IMR-90 (cell line): ENCODE data around the gene AAK1. TPM values are rescaled to one million over a fixed set of nuclear protein-coding genes. Genes with fewer than 3 reads are reported as not detected.

Experiments used
- ATAC-seq: fragments of 200-7000 bp; cut with Tn5 transposase; 2 replicates; pipeline ENCODE4 v1.9.1; 2020; ENCODE audit warnings: low read depth, mild to moderate bottlenecking, moderate library complexity
- BruUV-seq: library from RNA; stranded (reverse); fragments of 400-500 nt; replicated peaks from 2 replicates; lab custom pipeline; 2021; lab: Mats Ljungman, UMichigan
- CTCF ChIA-PET: fragments of 300-600 bp; formaldehyde crosslinking; extraction: SDS; loops from one replicate; lab custom pipeline; 2021; ENCODE audit warnings: antibody characterized with exemption; lab: Yijun Ruan, JAX
- POLR2A ChIA-PET: fragments of 300-600 bp; sonication (Branson Sonifier 250); formaldehyde crosslinking; loops from one replicate; lab custom pipeline; 2022; ENCODE audit warnings: antibody characterized with exemption; ENCODE audit not compliant: unreplicated experiment; lab: Charles Lee
- DNase-seq: peaks from one replicate; pipeline ENCODE4 v3.0.0; 2013
- H2AFZ ChIP-seq: replicated peaks from 2 replicates; pipeline ENCODE3; 2013; ENCODE audit warnings: low read length, mild to moderate bottlenecking; ENCODE audit not compliant: poor library complexity
- H2AK5ac ChIP-seq: 2 replicates; pipeline ENCODE4 v1.6.1; 2013; ENCODE audit warnings: low read depth, low read length, inconsistent platforms
- H2AK9ac ChIP-seq: replicated peaks from 2 replicates; pipeline ENCODE3; 2013; ENCODE audit warnings: mild to moderate bottlenecking, low read depth, low read length, moderate library complexity; ENCODE audit not compliant: poor library complexity
- H2BK120ac ChIP-seq: 2 replicates; pipeline ENCODE4 v1.6.1; 2013; ENCODE audit warnings: low read depth, low read length, inconsistent platforms
- H2BK15ac ChIP-seq: 3 replicates; pipeline ENCODE4 v1.6.1; 2013; ENCODE audit warnings: low read depth, low read length, inconsistent platforms
- H2BK20ac ChIP-seq: 2 replicates; pipeline ENCODE4 v1.6.1; 2013; ENCODE audit warnings: low read depth, mild to moderate bottlenecking, inconsistent platforms, low read length, moderate library complexity
- H2BK5ac ChIP-seq: 2 replicates; pipeline ENCODE4 v1.6.1; 2013; ENCODE audit warnings: mild to moderate bottlenecking, low read depth, low read length, inconsistent platforms; ENCODE audit not compliant: poor library complexity, severe bottlenecking
- H3K14ac ChIP-seq: replicated peaks from 2 replicates; pipeline ENCODE4 v1.6.1; 2013; ENCODE audit warnings: low read depth, low read length, inconsistent platforms
- H3K18ac ChIP-seq: 2 replicates; pipeline ENCODE4 v1.6.1; 2013; ENCODE audit warnings: low read depth, low read length, control low read depth
- H3K23ac ChIP-seq: 2 replicates; pipeline ENCODE4 v1.6.1; 2013; ENCODE audit warnings: low read depth, low read length, inconsistent platforms
- H3K27ac ChIP-seq: 2 replicates; pipeline ENCODE4 v1.5.1; 2013; ENCODE audit warnings: mild to moderate bottlenecking, control low read depth, low read length; ENCODE audit not compliant: insufficient read depth
- H3K27me3 ChIP-seq: 2 replicates; pipeline ENCODE4 v1.6.1; 2013; ENCODE audit warnings: low read length; ENCODE audit not compliant: control insufficient read depth, insufficient read depth
- H3K36me3 ChIP-seq: 2 replicates; pipeline ENCODE4 v1.6.1; 2013; ENCODE audit warnings: low read length, mixed read lengths; ENCODE audit not compliant: control insufficient read depth, insufficient read depth
- H3K4ac ChIP-seq: 2 replicates; pipeline ENCODE4 v1.6.1; 2013; ENCODE audit warnings: low read depth, low read length, inconsistent platforms
- H3K4me1 ChIP-seq: 2 replicates; pipeline ENCODE4 v1.6.1; 2013; ENCODE audit warnings: low read length, mixed read lengths; ENCODE audit not compliant: control insufficient read depth, insufficient read depth
- H3K4me2 ChIP-seq: 2 replicates; pipeline ENCODE4 v1.6.1; 2013; ENCODE audit warnings: low read depth, mild to moderate bottlenecking, control low read depth, low read length, moderate library complexity
- H3K4me3 ChIP-seq: 2 replicates; pipeline ENCODE4 v1.5.1; 2013; ENCODE audit warnings: low read depth, mild to moderate bottlenecking, control low read depth, low read length, moderate library complexity; ENCODE audit not compliant: insufficient read depth
- H3K56ac ChIP-seq: 2 replicates; pipeline ENCODE4 v1.6.1; 2013; ENCODE audit warnings: low read length, inconsistent platforms; ENCODE audit not compliant: insufficient read depth; ENCODE audit errors: extremely low read depth
- H3K79me1 ChIP-seq, 2 experiments: 2 replicates each; pipeline ENCODE4 v1.6.1; 2013; ENCODE audit warnings: low read length in 2 of 2, inconsistent platforms in 1 of 2, low read depth in 1 of 2
- H3K9ac ChIP-seq: 2 replicates; pipeline ENCODE4 v1.6.1; 2013; ENCODE audit warnings: low read depth, low read length, control low read depth
- H3K9me1 ChIP-seq: 2 replicates; pipeline ENCODE4 v1.6.1; 2013; ENCODE audit warnings: low read length, inconsistent platforms; ENCODE audit not compliant: insufficient read depth
- H3K9me3 ChIP-seq: 2 replicates; pipeline ENCODE4 v1.6.1; 2013; ENCODE audit warnings: low read length; ENCODE audit not compliant: control insufficient read depth, insufficient read depth
- H4K20me1 ChIP-seq: 2 replicates; pipeline ENCODE4 v1.6.1; 2013; ENCODE audit warnings: low read length, inconsistent platforms; ENCODE audit not compliant: insufficient read depth
- H4K5ac ChIP-seq: 2 replicates; pipeline ENCODE4 v1.6.1; 2013; ENCODE audit warnings: mild to moderate bottlenecking, low read depth, low read length, control low read depth
- H4K8ac ChIP-seq, 2 experiments: 2 replicates each; pipeline ENCODE4 v1.6.1; 2013; ENCODE audit warnings: low read depth in 2 of 2, low read length in 2 of 2, control low read depth in 1 of 2, inconsistent platforms in 1 of 2
- H4K91ac ChIP-seq: 2 replicates; pipeline ENCODE4 v1.6.1; 2013; ENCODE audit warnings: low read depth, low read length, inconsistent platforms; ENCODE audit not compliant: insufficient read depth
- BHLHE40 ChIP-seq: fragments of 150-350 bp; IDR thresholded peaks from 2 replicates; pipeline ENCODE4 v1.6.1; 2016; ENCODE audit warnings: mild to moderate bottlenecking, low read depth, low read length
- CEBPB ChIP-seq: IDR thresholded peaks from 2 replicates; pipeline ENCODE4 v1.6.1; 2012; ENCODE audit warnings: low read depth, low read length, improper control_type of control experiment
- CHD1 ChIP-seq: IDR thresholded peaks from 2 replicates; pipeline ENCODE4 v1.6.1; 2012; ENCODE audit warnings: low read depth, low read length, improper control_type of control experiment
- CTCF ChIP-seq: conservative IDR thresholded peaks from 2 replicates; pipeline ENCODE4 v1.5.1; 2012; ENCODE audit warnings: mild to moderate bottlenecking, low read depth, low read length, improper control_type of control experiment
- ELK1 ChIP-seq: fragments of 150-350 bp; IDR thresholded peaks from 2 replicates; pipeline ENCODE4 v1.6.1; 2016; ENCODE audit warnings: low read depth, mild to moderate bottlenecking, low read length, moderate library complexity, borderline replicate concordance
- FOS ChIP-seq: fragments of 150-350 bp; IDR thresholded peaks from 2 replicates; pipeline ENCODE4 v1.6.1; 2016; ENCODE audit warnings: low read depth, low read length
- MAFK ChIP-seq: IDR thresholded peaks from 2 replicates; pipeline ENCODE4 v1.6.1; 2012; ENCODE audit warnings: low read depth, low read length, improper control_type of control experiment
- MAZ ChIP-seq: IDR thresholded peaks from 2 replicates; pipeline ENCODE4 v1.6.1; 2012; ENCODE audit warnings: low read depth, mild to moderate bottlenecking, low read length, improper control_type of control experiment, moderate library complexity, borderline replicate concordance
- MXI1 ChIP-seq: IDR thresholded peaks from 2 replicates; pipeline ENCODE4 v1.6.1; 2012; ENCODE audit warnings: low read depth, mild to moderate bottlenecking, low read length, moderate library complexity, borderline replicate concordance
- NFE2L2 ChIP-seq: fragments of 150-350 bp; IDR thresholded peaks from 2 replicates; pipeline ENCODE4 v1.6.1; 2016; ENCODE audit warnings: low read depth, mild to moderate bottlenecking, low read length
- POLR2A ChIP-seq: IDR thresholded peaks from 2 replicates; pipeline ENCODE4 v1.6.1; 2012; ENCODE audit warnings: mild to moderate bottlenecking, low read depth, low read length
- RAD21 ChIP-seq: IDR thresholded peaks from 2 replicates; pipeline ENCODE4 v1.6.1; 2012; ENCODE audit warnings: low read length, improper control_type of control experiment
- RCOR1 ChIP-seq: IDR thresholded peaks from 2 replicates; pipeline ENCODE4 v1.6.1; 2012; ENCODE audit warnings: mild to moderate bottlenecking, low read length, improper control_type of control experiment; ENCODE audit not compliant: insufficient replicate concordance
- RFX5 ChIP-seq: IDR thresholded peaks from 2 replicates; pipeline ENCODE4 v1.8.0; 2012; ENCODE audit warnings: low read depth, mild to moderate bottlenecking, low read length, moderate library complexity
- SMC3 ChIP-seq: fragments of 150-350 bp; IDR thresholded peaks from 2 replicates; pipeline ENCODE4 v1.6.1; 2016; ENCODE audit warnings: low read depth, mild to moderate bottlenecking, antibody characterized with exemption, low read length, moderate library complexity
- WGBS, 2 experiments: methylation state at CpG; one replicate each; pipeline versions ENCODE4 v1.1.5 to v1.1.7; 2013; ENCODE audit warnings: missing lambda C conversion rate in 2 of 2; ENCODE audit not compliant: insufficient read length in 1 of 2; ENCODE audit errors: extremely low coverage in 2 of 2; 5-methylcytosine and 5-hydroxymethylcytosine counted together
- dilution Hi-C: fragments of 300-500 bp; cut with HindIII; formaldehyde crosslinking; loops from one replicate; pipeline ENCODE4 v1.14.3; 2018; ENCODE audit warnings: low sequenced_read_pairs; ENCODE audit not compliant: unreplicated experiment
- in situ Hi-C: fragments of 300-500 bp; cut with MboI; formaldehyde crosslinking; loops from 3 replicates; pipeline ENCODE4 v1.14.3; 2019; ENCODE audit warnings: low sequenced_read_pairs, inconsistent platforms, mixed read lengths
- intact Hi-C: fragments of 100-400 bp; cut with micrococcal nuclease; formaldehyde crosslinking; loops from 2 replicates; pipeline ENCODE4 v1.10.0; 2022
- polyA plus RNA-seq, 3 experiments: library from polyadenylated mRNA; depleted of rRNA; stranded (reverse); fragments of >200 nt; gene quantifications; 2 replicates each; pipeline ENCODE4 v1.2.3, GENCODE V29; 2012; ENCODE audit warnings: low replicate concordance in 1 of 3
- total RNA-seq: library from RNA; depleted of rRNA; stranded (reverse); fragments of >200 nt; gene quantifications from 2 replicates; pipeline ENCODE4 v1.2.3, GENCODE V29; 2012
- TF ChIP-seq, protein P1 (sequence below): fragments of 150-350 bp; IDR thresholded peaks from 2 replicates; pipeline ENCODE4 v1.6.1; 2017; ENCODE audit warnings: mild to moderate bottlenecking, antibody characterized with exemption, low read length, low read depth

Gene AAK1
- total and polyA plus RNA-seq, 2 of the 4 experiments (the other 2 are of a cell fraction) = 21.9 to 26.5 TPM

- Histone ChIP-seq H3K18ac (no peak overlapping the region), H4K91ac (no peak overlapping the region), H2BK15ac (no peak overlapping the region), H3K36me3 (peaks cover 41% of the 10 kb centered on the region), H3K4ac (no peak overlapping the region), H3K4me3 (no peak overlapping the region), H3K4me1 (peaks cover 15% of the 10 kb centered on the region), H2AFZ (no peak overlapping the region), H3K56ac (no peak overlapping the region), H3K79me1 (peaks cover 19 to 59% of the 10 kb centered on the region in 2 experiments), H2BK120ac (no peak overlapping the region), H3K4me2 (no peak overlapping the region), H4K8ac (no peak overlapping the region), H4K5ac (no peak overlapping the region), H3K9me3 (no peaks in the 10 kb centered on the region), H3K9me1 (peaks cover 9% of the 10 kb centered on the region; the same call in 1 of the 2 replicates), H2AK9ac (no peak overlapping the region), H2BK5ac (no peak overlapping the region), H4K20me1 (peaks cover 14% of the 10 kb centered on the region; the same call in 1 of the 2 replicates), H3K27me3 (no peaks in the 10 kb centered on the region), H3K9ac (no peak overlapping the region), H3K23ac (no peak overlapping the region), H2BK20ac (no peak overlapping the region), H3K14ac (no peak overlapping the region), H2AK5ac (no peak overlapping the region), H3K27ac (no peak overlapping the region)
- DNase-seq (no peak), ATAC-seq (no peak)
- intact Hi-C loops (no loop called here), in situ Hi-C loops (no loop called here), dilution Hi-C loops (no loop called here)
- POLR2A ChIA-PET = no interaction called here
- TF ChIP-seq CEBPB = no peak
- TF ChIP-seq POLR2A = no peak
- no peak for TF ChIP-seq BHLHE40
- TF ChIP-seq MAFK = no peak
- TF ChIP-seq MAZ = no peak
- no peak for TF ChIP-seq SMC3
- TF ChIP-seq ELK1 = no peak
- no peak for TF ChIP-seq CTCF
- no peak for TF ChIP-seq MXI1
- TF ChIP-seq RCOR1 = no peak
- no peak for TF ChIP-seq FOS
- TF ChIP-seq, protein P1, sequence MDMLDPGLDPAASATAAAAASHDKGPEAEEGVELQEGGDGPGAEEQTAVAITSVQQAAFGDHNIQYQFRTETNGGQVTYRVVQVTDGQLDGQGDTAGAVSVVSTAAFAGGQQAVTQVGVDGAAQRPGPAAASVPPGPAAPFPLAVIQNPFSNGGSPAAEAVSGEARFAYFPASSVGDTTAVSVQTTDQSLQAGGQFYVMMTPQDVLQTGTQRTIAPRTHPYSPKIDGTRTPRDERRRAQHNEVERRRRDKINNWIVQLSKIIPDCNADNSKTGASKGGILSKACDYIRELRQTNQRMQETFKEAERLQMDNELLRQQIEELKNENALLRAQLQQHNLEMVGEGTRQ = no peak
- TF ChIP-seq NFE2L2 = no peak
- TF ChIP-seq CHD1 = no peak
- TF ChIP-seq RAD21 = no peak
- TF ChIP-seq RFX5 = no peak
- WGBS, 2 experiments = no CpG with 5 or more reads among the region's 2 CpGs
- CTCF ChIA-PET = interaction anchor here (0.7 kb wide), 1 partner anchor 16 kb away, joined by 3 read pairs; no protein-coding TSS in a partner anchor
- BruUV-seq = no TSS peak
Measured at GRCh38 chr2:69510204-69510603, 133.3 kb downstream of the AAK1 start.
